IMR-90 (cell line): Measurements from ENCODE around the gene TRIM40. TPM values are rescaled to one million over a fixed set of nuclear protein-coding genes. Genes with fewer than 3 reads are reported as not detected.

Source experiments
- ATAC-seq: fragments of 200-7000 bp; cut with Tn5 transposase; 2 replicates; pipeline ENCODE4 v1.9.1; 2020; ENCODE audit warnings: low read depth, mild to moderate bottlenecking, moderate library complexity
- BruUV-seq: library from RNA; stranded (reverse); fragments of 400-500 nt; replicated peaks from 2 replicates; lab custom pipeline; 2021; lab: Mats Ljungman, UMichigan
- CTCF ChIA-PET: fragments of 300-600 bp; formaldehyde crosslinking; extraction: SDS; loops from one replicate; lab custom pipeline; 2021; ENCODE audit warnings: antibody characterized with exemption; lab: Yijun Ruan, JAX
- POLR2A ChIA-PET: fragments of 300-600 bp; sonication (Branson Sonifier 250); formaldehyde crosslinking; loops from one replicate; lab custom pipeline; 2022; ENCODE audit warnings: antibody characterized with exemption; ENCODE audit not compliant: unreplicated experiment; lab: Charles Lee
- DNase-seq: peaks from one replicate; pipeline ENCODE4 v3.0.0; 2013
- H2AFZ ChIP-seq: replicated peaks from 2 replicates; pipeline ENCODE3; 2013; ENCODE audit warnings: low read length, mild to moderate bottlenecking; ENCODE audit not compliant: poor library complexity
- H2AK5ac ChIP-seq: 2 replicates; pipeline ENCODE4 v1.6.1; 2013; ENCODE audit warnings: low read depth, low read length, inconsistent platforms
- H2AK9ac ChIP-seq: replicated peaks from 2 replicates; pipeline ENCODE3; 2013; ENCODE audit warnings: mild to moderate bottlenecking, low read depth, low read length, moderate library complexity; ENCODE audit not compliant: poor library complexity
- H2BK120ac ChIP-seq: 2 replicates; pipeline ENCODE4 v1.6.1; 2013; ENCODE audit warnings: low read depth, low read length, inconsistent platforms
- H2BK15ac ChIP-seq: 3 replicates; pipeline ENCODE4 v1.6.1; 2013; ENCODE audit warnings: low read depth, low read length, inconsistent platforms
- H2BK20ac ChIP-seq: 2 replicates; pipeline ENCODE4 v1.6.1; 2013; ENCODE audit warnings: low read depth, mild to moderate bottlenecking, inconsistent platforms, low read length, moderate library complexity
- H2BK5ac ChIP-seq: 2 replicates; pipeline ENCODE4 v1.6.1; 2013; ENCODE audit warnings: mild to moderate bottlenecking, low read depth, low read length, inconsistent platforms; ENCODE audit not compliant: poor library complexity, severe bottlenecking
- H3K14ac ChIP-seq: replicated peaks from 2 replicates; pipeline ENCODE4 v1.6.1; 2013; ENCODE audit warnings: low read depth, low read length, inconsistent platforms
- H3K18ac ChIP-seq: 2 replicates; pipeline ENCODE4 v1.6.1; 2013; ENCODE audit warnings: low read depth, low read length, control low read depth
- H3K23ac ChIP-seq: 2 replicates; pipeline ENCODE4 v1.6.1; 2013; ENCODE audit warnings: low read depth, low read length, inconsistent platforms
- H3K27ac ChIP-seq: 2 replicates; pipeline ENCODE4 v1.5.1; 2013; ENCODE audit warnings: mild to moderate bottlenecking, control low read depth, low read length; ENCODE audit not compliant: insufficient read depth
- H3K27me3 ChIP-seq: 2 replicates; pipeline ENCODE4 v1.6.1; 2013; ENCODE audit warnings: low read length; ENCODE audit not compliant: control insufficient read depth, insufficient read depth
- H3K36me3 ChIP-seq: 2 replicates; pipeline ENCODE4 v1.6.1; 2013; ENCODE audit warnings: low read length, mixed read lengths; ENCODE audit not compliant: control insufficient read depth, insufficient read depth
- H3K4ac ChIP-seq: 2 replicates; pipeline ENCODE4 v1.6.1; 2013; ENCODE audit warnings: low read depth, low read length, inconsistent platforms
- H3K4me1 ChIP-seq: 2 replicates; pipeline ENCODE4 v1.6.1; 2013; ENCODE audit warnings: low read length, mixed read lengths; ENCODE audit not compliant: control insufficient read depth, insufficient read depth
- H3K4me2 ChIP-seq: 2 replicates; pipeline ENCODE4 v1.6.1; 2013; ENCODE audit warnings: low read depth, mild to moderate bottlenecking, control low read depth, low read length, moderate library complexity
- H3K4me3 ChIP-seq: 2 replicates; pipeline ENCODE4 v1.5.1; 2013; ENCODE audit warnings: low read depth, mild to moderate bottlenecking, control low read depth, low read length, moderate library complexity; ENCODE audit not compliant: insufficient read depth
- H3K56ac ChIP-seq: 2 replicates; pipeline ENCODE4 v1.6.1; 2013; ENCODE audit warnings: low read length, inconsistent platforms; ENCODE audit not compliant: insufficient read depth; ENCODE audit errors: extremely low read depth
- H3K79me1 ChIP-seq, 2 experiments: 2 replicates each; pipeline ENCODE4 v1.6.1; 2013; ENCODE audit warnings: low read length in 2 of 2, inconsistent platforms in 1 of 2, low read depth in 1 of 2
- H3K9ac ChIP-seq: 2 replicates; pipeline ENCODE4 v1.6.1; 2013; ENCODE audit warnings: low read depth, low read length, control low read depth
- H3K9me1 ChIP-seq: 2 replicates; pipeline ENCODE4 v1.6.1; 2013; ENCODE audit warnings: low read length, inconsistent platforms; ENCODE audit not compliant: insufficient read depth
- H3K9me3 ChIP-seq: 2 replicates; pipeline ENCODE4 v1.6.1; 2013; ENCODE audit warnings: low read length; ENCODE audit not compliant: control insufficient read depth, insufficient read depth
- H4K20me1 ChIP-seq: 2 replicates; pipeline ENCODE4 v1.6.1; 2013; ENCODE audit warnings: low read length, inconsistent platforms; ENCODE audit not compliant: insufficient read depth
- H4K5ac ChIP-seq: 2 replicates; pipeline ENCODE4 v1.6.1; 2013; ENCODE audit warnings: mild to moderate bottlenecking, low read depth, low read length, control low read depth
- H4K8ac ChIP-seq, 2 experiments: 2 replicates each; pipeline ENCODE4 v1.6.1; 2013; ENCODE audit warnings: low read depth in 2 of 2, low read length in 2 of 2, control low read depth in 1 of 2, inconsistent platforms in 1 of 2
- H4K91ac ChIP-seq: 2 replicates; pipeline ENCODE4 v1.6.1; 2013; ENCODE audit warnings: low read depth, low read length, inconsistent platforms; ENCODE audit not compliant: insufficient read depth
- CEBPB ChIP-seq: IDR thresholded peaks from 2 replicates; pipeline ENCODE4 v1.6.1; 2012; ENCODE audit warnings: low read depth, low read length, improper control_type of control experiment
- CHD1 ChIP-seq: IDR thresholded peaks from 2 replicates; pipeline ENCODE4 v1.6.1; 2012; ENCODE audit warnings: low read depth, low read length, improper control_type of control experiment
- CTCF ChIP-seq: conservative IDR thresholded peaks from 2 replicates; pipeline ENCODE4 v1.5.1; 2012; ENCODE audit warnings: mild to moderate bottlenecking, low read depth, low read length, improper control_type of control experiment
- ELK1 ChIP-seq: fragments of 150-350 bp; IDR thresholded peaks from 2 replicates; pipeline ENCODE4 v1.6.1; 2016; ENCODE audit warnings: low read depth, mild to moderate bottlenecking, low read length, moderate library complexity, borderline replicate concordance
- FOS ChIP-seq: fragments of 150-350 bp; IDR thresholded peaks from 2 replicates; pipeline ENCODE4 v1.6.1; 2016; ENCODE audit warnings: low read depth, low read length
- MAFK ChIP-seq: IDR thresholded peaks from 2 replicates; pipeline ENCODE4 v1.6.1; 2012; ENCODE audit warnings: low read depth, low read length, improper control_type of control experiment
- MAZ ChIP-seq: IDR thresholded peaks from 2 replicates; pipeline ENCODE4 v1.6.1; 2012; ENCODE audit warnings: low read depth, mild to moderate bottlenecking, low read length, improper control_type of control experiment, moderate library complexity, borderline replicate concordance
- MXI1 ChIP-seq: IDR thresholded peaks from 2 replicates; pipeline ENCODE4 v1.6.1; 2012; ENCODE audit warnings: low read depth, mild to moderate bottlenecking, low read length, moderate library complexity, borderline replicate concordance
- NFE2L2 ChIP-seq: fragments of 150-350 bp; IDR thresholded peaks from 2 replicates; pipeline ENCODE4 v1.6.1; 2016; ENCODE audit warnings: low read depth, mild to moderate bottlenecking, low read length
- POLR2A ChIP-seq: IDR thresholded peaks from 2 replicates; pipeline ENCODE4 v1.6.1; 2012; ENCODE audit warnings: mild to moderate bottlenecking, low read depth, low read length
- RCOR1 ChIP-seq: IDR thresholded peaks from 2 replicates; pipeline ENCODE4 v1.6.1; 2012; ENCODE audit warnings: mild to moderate bottlenecking, low read length, improper control_type of control experiment; ENCODE audit not compliant: insufficient replicate concordance
- RFX5 ChIP-seq: IDR thresholded peaks from 2 replicates; pipeline ENCODE4 v1.8.0; 2012; ENCODE audit warnings: low read depth, mild to moderate bottlenecking, low read length, moderate library complexity
- USF2 ChIP-seq: fragments of 150-350 bp; IDR thresholded peaks from 2 replicates; pipeline ENCODE4 v1.6.1; 2017; ENCODE audit warnings: mild to moderate bottlenecking, antibody characterized with exemption, low read length, low read depth
- WGBS, 2 experiments: methylation state at CpG; one replicate each; pipeline versions ENCODE4 v1.1.5 to v1.1.7; 2013; ENCODE audit warnings: missing lambda C conversion rate in 2 of 2; ENCODE audit not compliant: insufficient read length in 1 of 2; ENCODE audit errors: extremely low coverage in 2 of 2; 5-methylcytosine and 5-hydroxymethylcytosine counted together
- dilution Hi-C: fragments of 300-500 bp; cut with HindIII; formaldehyde crosslinking; loops from one replicate; pipeline ENCODE4 v1.14.3; 2018; ENCODE audit warnings: low sequenced_read_pairs; ENCODE audit not compliant: unreplicated experiment
- in situ Hi-C: fragments of 300-500 bp; cut with MboI; formaldehyde crosslinking; loops from 3 replicates; pipeline ENCODE4 v1.14.3; 2019; ENCODE audit warnings: low sequenced_read_pairs, inconsistent platforms, mixed read lengths
- intact Hi-C: fragments of 100-400 bp; cut with micrococcal nuclease; formaldehyde crosslinking; loops from 2 replicates; pipeline ENCODE4 v1.10.0; 2022
- polyA plus RNA-seq, 3 experiments: library from polyadenylated mRNA; depleted of rRNA; stranded (reverse); fragments of >200 nt; gene quantifications; 2 replicates each; pipeline ENCODE4 v1.2.3, GENCODE V29; 2012; ENCODE audit warnings: low replicate concordance in 1 of 3
- total RNA-seq: library from RNA; depleted of rRNA; stranded (reverse); fragments of >200 nt; gene quantifications from 2 replicates; pipeline ENCODE4 v1.2.3, GENCODE V29; 2012

Gene TRIM40
- total and polyA plus RNA-seq, 2 of the 4 experiments (the other 2 are of a cell fraction), result not detected

- 3% methylated on average over 20 of the region's 36 CpGs; no CpG with 5 or more reads in 1 of the 2 experiments for WGBS, 2 experiments
- H3K4me1 ChIP-seq, result peaks cover 6% of the 10 kb centered on the region
- H2BK15ac ChIP-seq, result no peak overlapping the region
- DNase-seq (peak; percentile 80), ATAC-seq (peak; percentile 77)
- peak overlapping the region; percentile 92 for H2AFZ ChIP-seq
- dilution Hi-C loops, result no loop called here
- no peak overlapping the region for H2AK5ac ChIP-seq
- POLR2A ChIA-PET, result no interaction called here
- no peak overlapping the region for H2BK20ac ChIP-seq
- H3K9me1 ChIP-seq, result no peaks in the 10 kb centered on the region; the same call in 1 of the 2 replicates
- H3K36me3 ChIP-seq, result no peaks in the 10 kb centered on the region
- peak overlapping the region; percentile 39 for H2AK9ac ChIP-seq
- peaks cover 51% of the 10 kb centered on the region for H3K27me3 ChIP-seq
- H4K5ac ChIP-seq, result no peak overlapping the region
- H3K79me1 ChIP-seq, result no peaks in the 10 kb centered on the region
- H4K20me1 ChIP-seq, result no peaks in the 10 kb centered on the region
- H4K8ac ChIP-seq, result peak overlapping the region; percentile 71 to 73; a peak in 3 of 4 replicates
- no peak overlapping the region for H3K56ac ChIP-seq
- H4K91ac ChIP-seq, result no peak overlapping the region
- CTCF ChIA-PET, result interaction anchor here (0.6 to 3.0 kb wide), 10 partner anchors 16 to 1064 kb away, joined by 3 to 54 read pairs (median 4); partner anchors contain the start of gene PPP1R11
- H3K18ac ChIP-seq, result no peak overlapping the region
- in situ Hi-C loops, result no loop called here
- peak overlapping the region; percentile 0; the same call in 1 of the 2 replicates for H3K9ac ChIP-seq
- H3K27ac ChIP-seq, result no peak overlapping the region
- no peak overlapping the region for H2BK5ac ChIP-seq
- H3K14ac ChIP-seq, result peak overlapping the region; percentile 30
- peak overlapping the region; percentile 8; the same call in 1 of the 2 replicates for H3K4ac ChIP-seq
- no peak overlapping the region; the same call in 1 of the 2 replicates for H2BK120ac ChIP-seq
- H3K23ac ChIP-seq, result peak overlapping the region; percentile 58
- peaks cover 2% of the 10 kb centered on the region; the same call in 1 of the 2 replicates for H3K9me3 ChIP-seq
- intact Hi-C loops, result loop anchor here (1.0 to 5.0 kb wide), 5 partner anchors 28 to 255 kb away; partner anchors contain the start of gene PPP1R11
- peak overlapping the region; percentile 62 for H3K4me2 ChIP-seq
- H3K4me3 ChIP-seq, result peak overlapping the region; percentile 30
- BruUV-seq, result no TSS peak
- TF ChIP-seq MAFK (no peak), POLR2A (peak; percentile 42; the same call in 1 of the 2 replicates), USF2 (no peak), CTCF (peak; percentile 94), RFX5 (no peak), CHD1 (no peak), NFE2L2 (no peak), CEBPB (no peak), RCOR1 (no peak), ELK1 (no peak), FOS (no peak), MXI1 (no peak), MAZ (peak; percentile 67)
Observed at GRCh38 chr6:30102970-30103871, 32.7 kb upstream of the TRIM40 start.
